ENCODE results near the gene KANK2. TPM values are rescaled to one million over a fixed set of nuclear protein-coding genes. Genes with fewer than 3 reads are reported as not detected.
"Not testable (repeated sequence)": the region's sequence is repeated elsewhere in the genome, so short reads cannot be mapped to it uniquely, and the experiment has no call there.

Gene KANK2
- total RNA-seq, 1 experiment from 2014 or later = 17.6 TPM

- Mint-ChIP-seq H3K36me3 (ENCODE audit: insufficient read depth, unreplicated experiment) (peaks cover 98% of the 10 kb centered on the region), H3K9me3 (ENCODE audit: unreplicated experiment) (no peaks in the 10 kb centered on the region), H3K4me3 (ENCODE audit: unreplicated experiment) (no peak overlapping the region), H3K27ac (ENCODE audit: unreplicated experiment) (no peak overlapping the region), H3K27me3 (ENCODE audit: insufficient read depth, unreplicated experiment) (no peaks in the 10 kb centered on the region), H3K4me1 (ENCODE audit: low read depth, unreplicated experiment) (no peaks in the 10 kb centered on the region)
- BruUV-seq (replicated peaks) = no TSS peak
- CTCF ChIA-PET = interaction anchor here (0.6 to 1.0 kb wide), 13 partner anchors 9 to 1540 kb away, joined by 3 to 7 read pairs (median 4); partner anchors contain the start of genes LDLR and MAN2B1
- intact Hi-C loops (cut with micrococcal nuclease; ENCODE audit: unreplicated experiment) = no loop called here
- Histone ChIP-seq H3K36me3 (ENCODE audit: control insufficient read depth, insufficient read depth, low read length) (peaks cover 17% of the 10 kb centered on the region), H3K4me3 (ENCODE audit: low read depth, low read length) (no peak overlapping the region), H3K4me1 (peaks cover 12% of the 10 kb centered on the region), H3K27me3 (replicated peaks; ENCODE audit: control insufficient read depth, insufficient read depth, low read length) (no peaks in the 10 kb centered on the region), H3K9me3 (no peaks in the 10 kb centered on the region)
- peak; percentile 76 to 80 for TF ChIP-seq CTCF (IDR thresholded peaks at IDR 0.05; ENCODE audit: insufficient read depth in 1 of 2, low read depth in 1 of 2, low read length in 1 of 2, severe bottlenecking in 1 of 2, unreplicated experiment in 1 of 2)
- POLR2A ChIA-PET = no interaction called here
- peak; percentile 81 to 84 for DNase-seq
Observed at GRCh38 chr19:11125994-11126685, 71.2 kb downstream of the KANK2 start.

GRCh38 chr19:11124157-11124556 is 73.2 kb downstream of the KANK2 start:
- intact Hi-C loops (cut with micrococcal nuclease; ENCODE audit: unreplicated experiment); H3K4me3 Mint-ChIP-seq (ENCODE audit: unreplicated experiment); H3K27me3 ChIP-seq (replicated peaks; ENCODE audit: control insufficient read depth, insufficient read depth, low read length); H3K27me3 Mint-ChIP-seq (ENCODE audit: insufficient read depth, unreplicated experiment); H3K9me3 Mint-ChIP-seq (ENCODE audit: unreplicated experiment); H3K27ac Mint-ChIP-seq (ENCODE audit: unreplicated experiment); DNase-seq; H3K9me3 ChIP-seq; H3K4me1 Mint-ChIP-seq (ENCODE audit: low read depth, unreplicated experiment); H3K4me1 ChIP-seq; POLR2A ChIA-PET; BruUV-seq (replicated peaks); CTCF ChIA-PET; H3K4me3 ChIP-seq (ENCODE audit: low read depth, low read length): not testable (repeated sequence)
- peaks cover 18% of the 10 kb centered on the region for H3K36me3 ChIP-seq (ENCODE audit: control insufficient read depth, insufficient read depth, low read length)
- H3K36me3 Mint-ChIP-seq (ENCODE audit: insufficient read depth, unreplicated experiment) = peaks cover 98% of the 10 kb centered on the region

DNA sequence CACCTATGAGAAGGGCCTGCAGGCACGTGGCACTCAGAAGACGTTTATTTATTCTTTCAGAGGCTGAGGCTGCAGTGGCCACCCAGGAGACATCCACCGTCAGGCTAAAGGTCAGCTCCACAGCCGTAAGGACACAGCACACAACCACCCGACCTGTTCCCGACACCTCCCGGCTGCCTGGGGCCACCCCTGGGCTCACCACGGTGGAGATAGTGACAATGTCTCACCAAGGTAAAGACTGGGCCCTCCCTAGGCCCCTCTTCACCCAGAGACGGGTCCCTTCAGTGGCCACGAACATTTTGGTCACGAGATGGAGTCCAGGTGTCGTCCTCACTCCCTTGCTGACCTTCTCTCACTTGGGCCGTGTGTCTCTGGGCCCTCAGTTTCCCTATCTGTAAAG is 74.2 kb downstream of the KANK2 start:
- ChIA-PET POLR2A (interaction anchor here (0.7 kb wide), 1 partner anchor 33 kb away, joined by 4 read pairs; no protein-coding TSS in a partner anchor), CTCF (interaction anchor here (0.6 kb wide), 2 partner anchors 28 to 49 kb away, joined by 3 read pairs; no protein-coding TSS in a partner anchor)
- Mint-ChIP-seq H3K27ac (ENCODE audit: unreplicated experiment) (no peak overlapping the region), H3K4me3 (ENCODE audit: unreplicated experiment) (no peak overlapping the region), H3K27me3 (ENCODE audit: insufficient read depth, unreplicated experiment) (no peaks in the 10 kb centered on the region), H3K9me3 (ENCODE audit: unreplicated experiment) (no peaks in the 10 kb centered on the region), H3K36me3 (ENCODE audit: insufficient read depth, unreplicated experiment) (peaks cover 98% of the 10 kb centered on the region), H3K4me1 (ENCODE audit: low read depth, unreplicated experiment) (no peaks in the 10 kb centered on the region)
- Histone ChIP-seq H3K4me1 (no peaks in the 10 kb centered on the region), H3K4me3 (ENCODE audit: low read depth, low read length) (no peak overlapping the region), H3K36me3 (ENCODE audit: control insufficient read depth, insufficient read depth, low read length) (peaks cover 18% of the 10 kb centered on the region), H3K9me3 (no peaks in the 10 kb centered on the region), H3K27me3 (replicated peaks; ENCODE audit: control insufficient read depth, insufficient read depth, low read length) (no peaks in the 10 kb centered on the region)
- DNase-seq = no peak
- TF ChIP-seq CTCF (IDR thresholded peaks at IDR 0.05; ENCODE audit: insufficient read depth in 1 of 2, low read depth in 1 of 2, low read length in 1 of 2, severe bottlenecking in 1 of 2, unreplicated experiment in 1 of 2) = no peak
- intact Hi-C loops (cut with micrococcal nuclease; ENCODE audit: unreplicated experiment) = no loop called here
- BruUV-seq (replicated peaks) = no TSS peak

DNA sequence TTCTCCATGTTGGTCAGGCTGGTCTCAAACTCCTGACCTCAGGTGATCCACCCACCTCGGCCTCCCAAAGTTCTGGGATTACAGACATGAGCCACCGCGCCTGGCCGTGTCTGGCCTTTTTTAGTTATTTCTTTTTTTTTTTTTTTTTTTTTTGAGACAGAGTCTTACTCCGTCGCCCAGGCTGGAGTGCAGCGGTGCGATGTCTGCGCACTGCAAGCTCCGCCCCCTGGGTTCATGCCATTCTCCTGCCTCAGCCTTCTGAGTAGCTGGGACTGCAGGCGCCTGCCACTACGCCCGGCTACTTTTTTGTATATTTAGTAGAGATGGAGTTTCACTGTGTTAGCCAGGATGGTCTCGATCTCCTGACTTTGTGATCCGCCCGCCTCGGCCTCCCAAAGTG is 75.4 kb downstream of the KANK2 start:
- H3K36me3 Mint-ChIP-seq (ENCODE audit: insufficient read depth, unreplicated experiment) = peaks cover 98% of the 10 kb centered on the region
- H3K4me1 ChIP-seq; DNase-seq; intact Hi-C loops (cut with micrococcal nuclease; ENCODE audit: unreplicated experiment); BruUV-seq (replicated peaks); H3K9me3 ChIP-seq; H3K27me3 Mint-ChIP-seq (ENCODE audit: insufficient read depth, unreplicated experiment); H3K4me3 Mint-ChIP-seq (ENCODE audit: unreplicated experiment); H3K27ac Mint-ChIP-seq (ENCODE audit: unreplicated experiment); H3K9me3 Mint-ChIP-seq (ENCODE audit: unreplicated experiment); H3K4me3 ChIP-seq (ENCODE audit: low read depth, low read length); POLR2A ChIA-PET; CTCF ChIA-PET; H3K4me1 Mint-ChIP-seq (ENCODE audit: low read depth, unreplicated experiment); H3K27me3 ChIP-seq (replicated peaks; ENCODE audit: control insufficient read depth, insufficient read depth, low read length): not testable (repeated sequence)
- peaks cover 11% of the 10 kb centered on the region for H3K36me3 ChIP-seq (ENCODE audit: control insufficient read depth, insufficient read depth, low read length)
